Measurements from ENCODE around the gene SRSF3.
"Not testable (repeated sequence)": the region's sequence is repeated elsewhere in the genome, so short reads cannot be mapped to it uniquely, and the experiment has no call there.

Gene SRSF3

GRCh38 chr6:36563237-36563927 is 30.8 kb upstream of the SRSF3 start:
- no peak for TF ChIP-seq CTCF (IDR thresholded peaks at IDR 0.05; ENCODE audit: insufficient read depth, low read depth, low read length, missing control alignments)
- no peak overlapping the region for H3K4me3 ChIP-seq (ENCODE audit: low read length)
- no peak for DNase-seq (ENCODE audit: low read depth)

GRCh38 chr6:36563928-36564284 is 30.3 kb upstream of the SRSF3 start:
- no peak for TF ChIP-seq CTCF (IDR thresholded peaks at IDR 0.05; ENCODE audit: insufficient read depth, low read depth, low read length, missing control alignments)
- no peak for DNase-seq (ENCODE audit: low read depth)
- H3K4me3 ChIP-seq (ENCODE audit: low read length): no peak overlapping the region

- no peak overlapping the region for H3K4me3 ChIP-seq (ENCODE audit: low read length)
- no peak for DNase-seq (ENCODE audit: low read depth)
- TF ChIP-seq CTCF (IDR thresholded peaks at IDR 0.05; ENCODE audit: insufficient read depth, low read depth, low read length, missing control alignments): no peak
Measured at GRCh38 chr6:36566418-36566905, 27.7 kb upstream of the SRSF3 start.

- no peak overlapping the region for H3K4me3 ChIP-seq (ENCODE audit: low read length)
- DNase-seq (ENCODE audit: low read depth): no peak
- TF ChIP-seq CTCF (IDR thresholded peaks at IDR 0.05; ENCODE audit: insufficient read depth, low read depth, low read length, missing control alignments): no peak
Measured at GRCh38 chr6:36570264-36570663, 23.9 kb upstream of the SRSF3 start.

- H3K4me3 ChIP-seq (ENCODE audit: low read length): no peak overlapping the region
- no peak for TF ChIP-seq CTCF (IDR thresholded peaks at IDR 0.05; ENCODE audit: insufficient read depth, low read depth, low read length, missing control alignments)
- DNase-seq (ENCODE audit: low read depth): no peak
Measured at GRCh38 chr6:36571122-36572043, 22.8 kb upstream of the SRSF3 start.

GRCh38 chr6:36572353-36573311 is 21.5 kb upstream of the SRSF3 start:
- not testable (repeated sequence) for H3K4me3 ChIP-seq (ENCODE audit: low read length)
- peak; percentile 68 for DNase-seq (ENCODE audit: low read depth)

Data from epithelial cell of esophagus (primary cell).